ENCODE measurements around the gene ZNF581. TPM values are rescaled to one million over a fixed set of nuclear protein-coding genes. Genes with fewer than 3 reads are reported as not detected.

ZNF581 gene
- total RNA-seq, 1 donor from 2014 or later: 29.6 TPM

DNA sequence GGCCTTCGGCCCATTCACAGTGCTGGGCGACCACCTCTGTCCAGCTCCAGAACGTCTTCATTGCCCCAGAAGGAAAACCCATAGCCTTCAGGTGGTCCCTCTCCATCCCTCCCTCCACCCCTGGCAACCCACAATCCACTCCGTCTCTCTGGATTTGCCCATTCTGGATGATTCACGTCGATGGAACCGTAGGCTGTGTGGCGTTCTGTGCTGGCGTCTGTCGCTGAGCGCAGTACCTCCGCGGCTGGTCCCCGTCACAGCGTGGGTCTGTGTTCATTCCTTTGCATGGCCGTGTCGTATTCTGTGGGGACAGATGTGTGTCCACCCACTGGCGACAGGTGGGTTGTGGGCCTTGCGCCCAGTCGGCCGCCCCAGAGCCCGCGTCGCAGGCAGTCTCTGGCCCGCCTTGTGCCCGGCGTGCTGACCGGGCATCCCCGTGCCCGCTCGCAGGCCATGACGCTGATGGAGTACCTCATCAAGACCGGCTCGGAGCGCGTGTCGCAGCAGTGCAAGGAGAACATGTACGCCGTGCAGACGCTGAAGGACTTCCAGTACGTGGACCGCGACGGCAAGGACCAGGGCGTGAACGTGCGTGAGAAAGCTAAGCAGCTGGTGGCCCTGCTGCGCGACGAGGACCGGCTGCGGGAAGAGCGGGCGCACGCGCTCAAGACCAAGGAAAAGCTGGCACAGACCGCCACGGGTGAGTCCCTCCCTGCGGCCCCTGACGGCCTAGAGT is 41.7 kb downstream of the ZNF581 start:
- Mint-ChIP-seq H3K36me3 (ENCODE audit: unreplicated experiment) (peaks cover 20% of the 10 kb centered on the region), H3K9me3 (ENCODE audit: unreplicated experiment) (no peaks in the 10 kb centered on the region), H3K4me3 (ENCODE audit: unreplicated experiment) (no peak overlapping the region), H3K27ac (ENCODE audit: unreplicated experiment) (no peak overlapping the region), H3K27me3 (ENCODE audit: unreplicated experiment) (no peaks in the 10 kb centered on the region), H3K4me1 (ENCODE audit: unreplicated experiment) (peaks cover 2% of the 10 kb centered on the region)
- no peak for DNase-seq (ENCODE audit: extremely low spot score, unreplicated experiment)
- TF ChIP-seq, protein P1, sequence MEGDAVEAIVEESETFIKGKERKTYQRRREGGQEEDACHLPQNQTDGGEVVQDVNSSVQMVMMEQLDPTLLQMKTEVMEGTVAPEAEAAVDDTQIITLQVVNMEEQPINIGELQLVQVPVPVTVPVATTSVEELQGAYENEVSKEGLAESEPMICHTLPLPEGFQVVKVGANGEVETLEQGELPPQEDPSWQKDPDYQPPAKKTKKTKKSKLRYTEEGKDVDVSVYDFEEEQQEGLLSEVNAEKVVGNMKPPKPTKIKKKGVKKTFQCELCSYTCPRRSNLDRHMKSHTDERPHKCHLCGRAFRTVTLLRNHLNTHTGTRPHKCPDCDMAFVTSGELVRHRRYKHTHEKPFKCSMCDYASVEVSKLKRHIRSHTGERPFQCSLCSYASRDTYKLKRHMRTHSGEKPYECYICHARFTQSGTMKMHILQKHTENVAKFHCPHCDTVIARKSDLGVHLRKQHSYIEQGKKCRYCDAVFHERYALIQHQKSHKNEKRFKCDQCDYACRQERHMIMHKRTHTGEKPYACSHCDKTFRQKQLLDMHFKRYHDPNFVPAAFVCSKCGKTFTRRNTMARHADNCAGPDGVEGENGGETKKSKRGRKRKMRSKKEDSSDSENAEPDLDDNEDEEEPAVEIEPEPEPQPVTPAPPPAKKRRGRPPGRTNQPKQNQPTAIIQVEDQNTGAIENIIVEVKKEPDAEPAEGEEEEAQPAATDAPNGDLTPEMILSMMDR (IDR thresholded peaks at IDR 0.05): no peak

DNA sequence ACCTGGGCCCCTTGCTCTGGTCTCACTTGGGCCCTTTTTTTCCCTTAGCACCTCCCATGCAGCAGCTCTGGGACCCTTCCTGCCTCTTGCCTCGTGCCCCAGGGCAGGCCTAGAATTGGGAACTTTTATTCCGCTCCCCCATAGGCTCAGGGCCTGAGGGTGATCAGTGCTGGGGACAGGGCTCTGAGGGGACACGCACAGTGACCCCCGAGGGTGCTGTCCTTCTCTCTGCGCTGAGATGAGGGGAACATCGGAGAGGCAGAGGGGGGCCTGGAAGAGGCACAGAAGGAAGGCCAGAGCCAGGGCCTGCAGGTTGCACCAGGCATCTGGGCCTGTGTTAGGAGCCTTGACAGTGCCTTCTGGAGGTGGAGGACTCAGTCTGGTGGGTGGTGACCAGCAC is 42.3 kb downstream of the ZNF581 start:
- Mint-ChIP-seq H3K9me3 (ENCODE audit: unreplicated experiment) (no peaks in the 10 kb centered on the region), H3K36me3 (ENCODE audit: unreplicated experiment) (peaks cover 17% of the 10 kb centered on the region), H3K4me3 (ENCODE audit: unreplicated experiment) (no peak overlapping the region), H3K27me3 (ENCODE audit: unreplicated experiment) (no peaks in the 10 kb centered on the region), H3K27ac (ENCODE audit: unreplicated experiment) (no peak overlapping the region), H3K4me1 (ENCODE audit: unreplicated experiment) (peaks cover 2% of the 10 kb centered on the region)
- DNase-seq (ENCODE audit: extremely low spot score, unreplicated experiment): no peak
- TF ChIP-seq, protein P1 (IDR thresholded peaks at IDR 0.05): no peak

DNA sequence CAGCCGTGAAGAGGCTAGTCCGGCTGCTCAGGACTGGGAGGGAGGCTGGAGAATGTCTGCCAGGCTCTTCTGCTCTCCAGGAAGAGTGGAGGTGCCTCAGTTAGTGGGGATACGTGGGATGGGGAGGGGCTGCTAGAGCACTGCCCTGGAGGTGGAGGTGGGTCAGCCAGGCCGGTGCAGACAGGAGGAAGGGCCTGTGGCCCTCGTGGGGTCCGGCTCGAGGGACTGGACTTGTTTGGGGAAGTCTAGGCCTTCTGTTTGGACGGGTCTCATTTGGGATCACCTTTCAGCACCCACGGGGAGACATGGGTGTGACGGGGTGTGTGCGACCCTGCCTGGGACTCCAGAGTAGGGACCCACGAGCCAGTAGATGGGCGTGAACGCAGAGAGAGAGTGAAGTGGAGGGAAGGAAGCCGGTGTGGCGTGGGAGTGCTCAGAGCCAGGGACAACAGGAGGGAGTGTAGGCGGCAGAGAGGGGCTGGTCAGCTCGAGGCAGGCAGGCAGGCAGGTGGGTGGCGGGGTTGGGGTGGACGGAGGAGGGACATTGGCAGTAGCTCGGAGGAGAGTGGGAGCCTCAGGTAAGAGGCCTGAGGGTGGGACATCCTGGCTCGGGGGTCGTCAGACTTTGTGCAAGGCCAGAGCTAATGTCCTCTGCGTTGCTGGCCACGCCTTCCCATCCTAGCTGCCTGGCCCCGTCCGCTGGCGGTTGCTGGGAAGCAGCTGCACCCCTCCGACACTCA is 43.0 kb downstream of the ZNF581 start:
- Mint-ChIP-seq H3K27me3 (ENCODE audit: unreplicated experiment) (no peaks in the 10 kb centered on the region), H3K27ac (ENCODE audit: unreplicated experiment) (no peak overlapping the region), H3K36me3 (ENCODE audit: unreplicated experiment) (peaks cover 17% of the 10 kb centered on the region), H3K4me3 (ENCODE audit: unreplicated experiment) (no peak overlapping the region), H3K9me3 (ENCODE audit: unreplicated experiment) (no peaks in the 10 kb centered on the region), H3K4me1 (ENCODE audit: unreplicated experiment) (peaks cover 2% of the 10 kb centered on the region)
- TF ChIP-seq, protein P1 (IDR thresholded peaks at IDR 0.05): no peak
- DNase-seq (ENCODE audit: extremely low spot score, unreplicated experiment): no peak

DNA sequence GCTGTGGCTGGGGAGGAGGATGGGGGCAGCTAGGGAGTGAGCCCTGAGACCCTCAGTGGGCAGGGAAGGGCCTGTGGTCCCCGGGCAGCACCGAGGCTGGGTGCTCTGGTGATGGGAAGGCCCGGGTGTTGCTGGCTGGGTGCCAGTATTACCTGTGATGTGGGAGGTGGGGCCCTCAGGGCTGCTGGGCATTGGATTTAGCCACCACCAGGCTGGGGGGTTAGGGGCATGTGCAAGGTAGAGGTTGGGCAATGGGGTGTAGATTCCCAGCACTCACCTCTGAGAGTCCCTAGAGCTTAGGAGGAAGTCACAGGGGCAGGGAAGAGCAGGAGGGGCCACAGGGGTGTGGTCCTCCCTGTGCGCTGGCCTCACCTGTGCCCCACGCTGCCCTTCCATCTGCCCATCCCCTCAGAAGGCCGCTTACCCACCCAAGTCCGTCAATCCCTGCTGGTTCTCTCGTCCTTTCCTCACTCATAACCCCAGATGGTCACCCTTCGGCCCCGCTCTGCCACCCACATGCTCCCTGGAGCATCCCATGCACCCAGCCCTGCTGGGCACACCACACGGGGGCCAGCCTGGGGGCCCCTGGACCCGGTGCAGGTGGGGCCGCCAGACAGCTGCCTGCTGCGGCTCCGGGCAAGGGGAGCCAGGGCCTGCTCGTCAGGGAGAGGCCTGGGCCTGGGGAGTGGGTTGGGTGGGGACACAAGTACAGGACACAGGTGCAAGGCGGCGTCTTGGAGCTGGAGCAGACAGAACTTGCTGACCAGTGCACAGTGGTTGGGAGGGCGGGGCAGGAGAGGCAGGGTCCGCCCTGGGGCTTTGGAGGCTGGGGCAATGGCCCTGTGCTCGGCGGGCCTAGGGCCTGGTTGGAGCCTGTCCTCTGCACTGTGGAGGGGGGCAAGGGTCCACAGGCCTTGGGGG is 44.1 kb downstream of the ZNF581 start:
- DNase-seq (ENCODE audit: extremely low spot score, unreplicated experiment): no peak
- no peaks in the 10 kb centered on the region for H3K9me3 Mint-ChIP-seq (ENCODE audit: unreplicated experiment)
- no peak overlapping the region for H3K27ac Mint-ChIP-seq (ENCODE audit: unreplicated experiment)
- TF ChIP-seq, protein P1 (IDR thresholded peaks at IDR 0.05): no peak
- peaks cover 17% of the 10 kb centered on the region for H3K36me3 Mint-ChIP-seq (ENCODE audit: unreplicated experiment)
- peaks cover 2% of the 10 kb centered on the region for H3K4me1 Mint-ChIP-seq (ENCODE audit: unreplicated experiment)
- no peak overlapping the region for H3K4me3 Mint-ChIP-seq (ENCODE audit: unreplicated experiment)
- no peaks in the 10 kb centered on the region for H3K27me3 Mint-ChIP-seq (ENCODE audit: unreplicated experiment)
